Measurements from ENCODE around the gene SNX33.
"Not testable (repeated sequence)": the region's sequence is repeated elsewhere in the genome, so short reads cannot be mapped to it uniquely, and the experiment has no call there.

Gene SNX33

GRCh38 chr15:75647370-75648155, at the start of gene SNX33:
Gene SNX33, plus strand, starts transcription at chr15:75647912. Its CDS starts 1,191 bp downstream, at chr15:75649103.
- DNase-seq, result peak; percentile 70

GRCh38 chr15:75598361-75598760, 49.4 kb upstream of the SNX33 start:
- DNase-seq, result no peak

- no peak for DNase-seq
Measured at GRCh38 chr15:75599401-75599800, 48.3 kb upstream of the SNX33 start.

- DNase-seq, result no peak
Measured at GRCh38 chr15:75606026-75606425, 41.7 kb upstream of the SNX33 start.

GRCh38 chr15:75606711-75607699, 40.7 kb upstream of the SNX33 start:
- DNase-seq, result no peak

GRCh38 chr15:75616766-75617165, 30.9 kb upstream of the SNX33 start:
- DNase-seq, result no peak

GRCh38 chr15:75620058-75620820, 27.5 kb upstream of the SNX33 start:
- no peak for DNase-seq

- no peak for DNase-seq
Measured at GRCh38 chr15:75620841-75621391, 26.8 kb upstream of the SNX33 start.

GRCh38 chr15:75622505-75622904, 25.2 kb upstream of the SNX33 start:
- no peak for DNase-seq

- peak; percentile 94 for DNase-seq
Measured at GRCh38 chr15:75625542-75626347, 22.0 kb upstream of the SNX33 start, which contains the start of gene SNUPN. Gene SNUPN, minus strand, starts transcription at chr15:75625725. Its CDS starts 4,674 bp downstream, at chr15:75621051.

GRCh38 chr15:75631935-75632334, 15.8 kb upstream of the SNX33 start:
- peak; percentile 11 for DNase-seq

GRCh38 chr15:75633922-75634321, 13.8 kb upstream of the SNX33 start:
- not testable (repeated sequence) for DNase-seq

GRCh38 chr15:75636026-75636425, 11.7 kb upstream of the SNX33 start:
- DNase-seq, result no peak

- no peak for DNase-seq
Measured at GRCh38 chr15:75637245-75638009, 10.3 kb upstream of the SNX33 start.

- no peak for DNase-seq
Measured at GRCh38 chr15:75639191-75639708, 8.5 kb upstream of the SNX33 start.

- DNase-seq, result peak; percentile 97
Measured at GRCh38 chr15:75639709-75640482, 7.8 kb upstream of the SNX33 start, which contains the start of gene IMP3. Gene IMP3, minus strand, starts transcription at chr15:75640224. Its CDS starts 56 bp downstream, at chr15:75640168.

- DNase-seq, result peak; percentile 78
Measured at GRCh38 chr15:75640483-75641178, 7.1 kb upstream of the SNX33 start.

GRCh38 chr15:75641179-75641503, 6.6 kb upstream of the SNX33 start:
- DNase-seq, result no peak

GRCh38 chr15:75641603-75642002, 6.1 kb upstream of the SNX33 start:
- peak; percentile 1 for DNase-seq
